ENCODE data around the gene SERPINE1. TPM values are rescaled to one million over a fixed set of nuclear protein-coding genes. Genes with fewer than 3 reads are reported as not detected.

SERPINE1 gene
- total and polyA plus RNA-seq, 2 of the 13 experiments (the other 11 are each of a cell fraction or from before 2014, with no cell fraction given): 21.2 to 1,576 TPM

- intact Hi-C loops (cut with micrococcal nuclease; ENCODE audit: unreplicated experiment): no loop called here
- in situ Hi-C loops (cut with HindIII; ENCODE audit: extremely low pct_ligation_motif_present, low pct_unique_long_range_greater_than_20kb): no loop called here
- H2AFZ ChIP-seq (ENCODE audit: low read length): no peak within 1 kb of the TSS
- TF ChIP-seq, protein P1, sequence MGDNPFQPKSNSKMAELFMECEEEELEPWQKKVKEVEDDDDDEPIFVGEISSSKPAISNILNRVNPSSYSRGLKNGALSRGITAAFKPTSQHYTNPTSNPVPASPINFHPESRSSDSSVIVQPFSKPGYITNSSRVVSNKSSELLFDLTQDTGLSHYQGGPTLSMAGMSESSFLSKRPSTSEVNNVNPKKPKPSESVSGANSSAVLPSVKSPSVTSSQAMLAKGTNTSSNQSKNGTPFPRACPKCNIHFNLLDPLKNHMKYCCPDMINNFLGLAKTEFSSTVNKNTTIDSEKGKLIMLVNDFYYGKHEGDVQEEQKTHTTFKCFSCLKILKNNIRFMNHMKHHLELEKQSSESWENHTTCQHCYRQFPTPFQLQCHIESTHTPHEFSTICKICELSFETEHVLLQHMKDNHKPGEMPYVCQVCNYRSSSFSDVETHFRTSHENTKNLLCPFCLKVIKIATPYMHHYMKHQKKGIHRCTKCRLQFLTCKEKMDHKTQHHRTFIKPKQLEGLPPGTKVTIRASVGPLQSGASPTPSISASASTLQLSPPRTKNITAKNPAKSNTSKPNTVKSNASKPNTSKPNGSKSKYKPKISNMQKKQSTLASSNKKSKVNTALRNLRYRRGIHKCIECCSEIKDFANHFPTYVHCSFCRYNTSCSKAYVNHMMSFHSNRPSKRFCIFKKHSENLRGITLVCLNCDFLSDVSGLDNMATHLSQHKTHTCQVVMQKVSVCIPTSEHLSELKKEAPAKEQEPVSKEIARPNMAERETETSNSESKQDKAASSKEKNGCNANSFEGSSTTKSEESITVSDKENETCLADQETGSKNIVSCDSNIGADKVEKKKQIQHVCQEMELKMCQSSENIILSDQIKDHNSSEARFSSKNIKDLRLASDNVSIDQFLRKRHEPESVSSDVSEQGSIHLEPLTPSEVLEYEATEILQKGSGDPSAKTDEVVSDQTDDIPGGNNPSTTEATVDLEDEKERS (CRISPR knock-in tag; IDR thresholded peaks at IDR 0.05): peak; percentile 97
- TF ChIP-seq ZNF550 (CRISPR knock-in tag; IDR thresholded peaks at IDR 0.05; ENCODE audit: borderline replicate concordance) (no peak), SMAD3 (CRISPR knock-in tag; IDR thresholded peaks at IDR 0.05) (peak; percentile 99), MATR3 (CRISPR knock-in tag; IDR thresholded peaks at IDR 0.05) (no peak), POGZ (CRISPR knock-in tag; IDR thresholded peaks at IDR 0.05) (peak; percentile 83), THRA (CRISPR knock-in tag; IDR thresholded peaks at IDR 0.05; ENCODE audit: borderline replicate concordance) (peak; percentile 96), ZNF382 (CRISPR knock-in tag; IDR thresholded peaks at IDR 0.05; ENCODE audit: borderline replicate concordance) (no peak), ZNF343 (CRISPR knock-in tag; IDR thresholded peaks at IDR 0.05) (peak; percentile 84; the same call in 1 of the 2 replicates), ZFYVE20 (CRISPR knock-in tag; IDR thresholded peaks at IDR 0.05; ENCODE audit: borderline replicate concordance, low read depth) (peak; percentile 93; the same call in 1 of the 2 replicates), ZNF577 (CRISPR knock-in tag; IDR thresholded peaks at IDR 0.05; ENCODE audit: borderline replicate concordance, low read depth) (0 out of 2 replicates have a peak, but pooled peaks have one; percentile 84), HNRNPH1 (optimal IDR thresholded peaks at IDR 0.05; ENCODE audit: low read depth, low read length) (no peak), ZBTB38 (CRISPR knock-in tag; IDR thresholded peaks at IDR 0.05) (peak; percentile 92), SIN3B (IDR thresholded peaks at IDR 0.05; ENCODE audit: low read length) (0 out of 2 replicates have a peak, but pooled peaks have one; percentile 48), ZNF773 (CRISPR knock-in tag; IDR thresholded peaks at IDR 0.05; ENCODE audit: borderline replicate concordance) (peak; percentile 99)
- TF ChIP-seq, protein P2, sequence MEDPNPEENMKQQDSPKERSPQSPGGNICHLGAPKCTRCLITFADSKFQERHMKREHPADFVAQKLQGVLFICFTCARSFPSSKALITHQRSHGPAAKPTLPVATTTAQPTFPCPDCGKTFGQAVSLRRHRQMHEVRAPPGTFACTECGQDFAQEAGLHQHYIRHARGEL (CRISPR knock-in tag; IDR thresholded peaks at IDR 0.05): peak; percentile 82; the same call in 1 of the 2 replicates
Observed at GRCh38 chr7:101165075-101165957, 38.4 kb downstream of the SERPINE1 start, which contains the start of gene VGF. VGF (minus strand) TSS chr7:101165569; CDS start chr7:101164843, 726 bp downstream.

More at GRCh38 chr7:101165075-101165957, 38.4 kb downstream of the SERPINE1 start, which contains the start of gene VGF:
- H3K4me2 ChIP-seq (ENCODE audit: low read depth, low read length): peak within 1 kb of the TSS; percentile 73
- H3K4me1 ChIP-seq (ENCODE audit: insufficient read depth, low read length): peaks cover 50% of the 10 kb centered on the region
- POLR2A ChIA-PET: interaction anchor here (0.7 to 1.4 kb wide), 10 partner anchors 9 to 69 kb away, joined by 3 to 6 read pairs (median 3); partner anchors contain the start of gene PLOD3
- H3K9me3 ChIP-seq (ENCODE audit: low read length): no peaks in the 10 kb centered on the region
- 8% methylated on average over 29 of the region's 74 CpGs for WGBS (ENCODE audit: low lambda C conversion rate)
- no peak within 1 kb of the TSS for H3K27ac ChIP-seq (ENCODE audit: extremely low read length, insufficient read depth, low read length)
- CTCF ChIA-PET (ENCODE audit: low intra/inter-chr PET ratio, low total read pairs): no interaction called here
- H3K79me2 ChIP-seq (ENCODE audit: insufficient read depth, low read length): no peaks in the 10 kb centered on the region
- ATAC-seq: peak; percentile 74
- DNase-seq (ENCODE audit: low spot score): peak; percentile 85
- H3K27me3 ChIP-seq (ENCODE audit: control insufficient read depth in 1 of 2, insufficient read depth in 2 of 2, low read length in 2 of 2): peaks cover 3 to 50% of the 10 kb centered on the region in 2 experiments; a peak in 4 of 5 replicates
- H4K20me1 ChIP-seq (ENCODE audit: insufficient read depth, low read length): peaks cover 9% of the 10 kb centered on the region; the same call in 1 of the 2 replicates
- peak within 1 kb of the TSS in 1 of 3 experiments; percentile 64; a peak in 2 of 6 replicates for H3K4me3 ChIP-seq (replicated peaks in 1 of 3; ENCODE audit: insufficient read depth in 1 of 3, low read depth in 2 of 3, low read length in 3 of 3)
- BruUV-seq (replicated peaks): no TSS peak
- H3K9ac ChIP-seq (ENCODE audit: insufficient read depth, low read depth, low read length): no peak within 1 kb of the TSS
- H3K36me3 ChIP-seq (replicated peaks in 1 of 2; ENCODE audit: control insufficient read depth in 1 of 2, insufficient read depth in 2 of 2, low read length in 2 of 2): no peaks in the 10 kb centered on the region
- FAIRE-seq: no peak

All from HepG2 (cell line).